Measurements from ENCODE around the gene SIT1.
"Not testable (repeated sequence)": the region's sequence is repeated elsewhere in the genome, so short reads cannot be mapped to it uniquely, and the experiment has no call there.

The SIT1 gene

DNA sequence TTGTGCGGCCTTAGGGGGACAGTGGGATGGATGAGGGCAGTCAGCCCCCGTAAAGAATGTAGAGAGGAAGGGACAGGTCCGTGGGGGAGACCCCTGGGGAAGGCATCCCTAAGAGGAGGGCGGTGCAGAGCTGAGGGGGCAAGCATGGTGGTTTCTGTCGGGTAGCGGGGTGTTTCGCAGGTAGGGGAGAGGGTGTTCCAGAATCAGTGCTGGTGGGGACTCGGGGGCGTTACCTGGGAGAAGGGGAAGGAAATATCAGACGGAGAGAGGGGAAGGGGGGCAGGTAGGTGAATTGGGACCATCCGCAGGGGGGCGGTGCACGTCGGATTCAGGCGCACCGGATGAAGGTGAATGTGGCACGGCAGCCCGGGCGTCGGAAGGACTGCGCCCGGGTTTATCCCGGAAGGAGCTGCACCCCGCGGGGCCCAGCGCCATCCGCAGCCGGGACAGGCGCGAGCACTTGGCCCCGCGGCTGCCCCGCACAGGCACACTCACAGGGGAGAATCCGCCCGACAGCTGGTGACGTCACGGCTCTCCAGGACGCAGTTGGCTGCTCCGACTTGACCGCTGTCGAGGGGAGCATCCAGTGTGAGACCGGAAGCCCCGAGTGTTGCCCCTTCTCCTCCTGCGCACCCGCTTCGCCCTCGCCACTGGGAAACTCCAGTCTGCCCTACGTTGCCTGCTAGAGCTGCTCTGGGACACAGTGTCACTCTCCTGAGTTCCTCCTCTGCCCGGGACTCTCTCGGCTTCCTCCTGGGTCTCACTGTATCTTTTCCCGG lies 33.9 kb downstream of the SIT1 start:
- WGBS, 2 donors (ENCODE audit: extremely low coverage in 2 of 2, insufficient read length in 2 of 2, insufficient replicate concordance in 1 of 2): no CpG with 5 or more reads among the region's 51 CpGs
- Histone ChIP-seq H2BK12ac (ENCODE audit: low read length) (no peak overlapping the region), H3K27me3 (ENCODE audit: control insufficient read depth in 3 of 3, insufficient read depth in 3 of 3, low read depth in 1 of 3, low read length in 3 of 3) (peaks cover 7 to 78% (median 34%) of the 10 kb centered on the region in 3 experiments), H3K4me3 (ENCODE audit: low read length in 2 of 2) (peak overlapping the region; percentile 8 to 72), H3K14ac (ENCODE audit: low read length) (no peak overlapping the region), H3K4me1 (ENCODE audit: control insufficient read depth in 2 of 2, insufficient read depth in 1 of 2, low read depth in 1 of 2, low read length in 2 of 2) (peaks cover 0 to 15% of the 10 kb centered on the region in 2 donors), H3K27ac (replicated peaks; ENCODE audit: low read length) (no peak overlapping the region), H2BK5ac (ENCODE audit: low read length) (no peak overlapping the region), H2BK120ac (ENCODE audit: low read depth, low read length) (no peak overlapping the region), H3K4ac (ENCODE audit: low read length) (no peak overlapping the region), H3K9ac (ENCODE audit: low read depth, low read length, poor library complexity) (peak overlapping the region; percentile 76), H3K9me3 (replicated peaks in 1 of 2; ENCODE audit: control insufficient read depth in 2 of 2, insufficient read depth in 1 of 2, low read depth in 1 of 2, low read length in 2 of 2) (peaks cover 0 to 7% of the 10 kb centered on the region in 2 donors), H3K18ac (ENCODE audit: low read length) (peak overlapping the region; percentile 78), H2AFZ (ENCODE audit: low read length) (peak overlapping the region; percentile 71), H2AK5ac (ENCODE audit: low read depth, low read length) (peak overlapping the region; percentile 77), H4K8ac (ENCODE audit: low read depth, low read length) (peak overlapping the region; percentile 19), H2BK15ac (ENCODE audit: low read length) (no peak overlapping the region), H3K79me1 (ENCODE audit: low read depth, low read length) (no peaks in the 10 kb centered on the region), H3K36me3 (replicated peaks in 1 of 2; ENCODE audit: control insufficient read depth in 2 of 2, insufficient read depth in 2 of 2, low read length in 2 of 2) (no peaks in the 10 kb centered on the region), H3K4me2 (ENCODE audit: insufficient read depth, low read length, poor library complexity, severe bottlenecking) (peak overlapping the region; percentile 47), H3K23ac (ENCODE audit: low read depth, low read length, poor library complexity) (peak overlapping the region; percentile 58), H4K91ac (ENCODE audit: low read depth, low read length, poor library complexity) (no peak overlapping the region)
- no peak for DNase-seq (ENCODE audit: low spot score)

DNA sequence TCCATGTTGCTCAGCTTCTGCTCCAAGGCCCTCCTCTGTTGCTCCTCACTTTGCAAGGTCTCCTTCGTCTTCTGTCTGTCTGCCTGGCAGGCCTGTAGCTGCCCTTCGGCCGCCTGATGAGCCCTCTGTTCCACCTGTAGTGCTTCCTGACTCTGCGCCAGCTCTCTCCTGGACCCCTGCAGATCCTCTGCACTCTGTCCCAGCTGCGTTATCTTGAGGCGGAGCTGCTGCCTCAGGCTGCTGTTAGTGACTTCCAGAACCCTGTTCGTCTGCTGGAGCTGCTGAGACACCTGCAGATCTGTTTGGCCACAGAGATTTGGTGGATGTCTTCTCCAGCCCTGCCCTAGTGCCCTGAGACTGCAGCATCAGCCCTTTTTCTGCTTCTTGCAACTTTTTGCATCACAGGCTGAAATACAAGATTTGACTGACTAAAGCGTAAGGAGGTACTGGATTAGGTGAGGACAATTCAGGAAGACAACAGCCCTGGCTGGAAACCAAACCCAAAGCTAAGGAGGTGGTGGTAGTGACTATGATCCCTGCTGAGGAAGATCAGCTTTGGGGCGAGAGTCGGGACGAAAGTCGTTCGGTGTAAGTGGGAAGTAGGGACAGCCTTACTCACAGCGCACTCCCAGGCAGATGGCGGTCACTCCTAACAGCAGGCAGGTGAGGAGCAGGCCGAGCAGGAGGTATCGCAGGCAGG lies 34.6 kb downstream of the SIT1 start:
- Histone ChIP-seq H2BK120ac (ENCODE audit: low read depth, low read length) (no peak overlapping the region), H4K91ac (ENCODE audit: low read depth, low read length, poor library complexity) (no peak overlapping the region), H4K8ac (ENCODE audit: low read depth, low read length) (no peak overlapping the region), H3K9me3 (replicated peaks in 1 of 2; ENCODE audit: control insufficient read depth in 2 of 2, insufficient read depth in 1 of 2, low read depth in 1 of 2, low read length in 2 of 2) (peaks cover 0 to 7% of the 10 kb centered on the region in 2 donors), H2BK5ac (ENCODE audit: low read length) (no peak overlapping the region), H3K36me3 (replicated peaks in 1 of 2; ENCODE audit: control insufficient read depth in 2 of 2, insufficient read depth in 2 of 2, low read length in 2 of 2) (no peaks in the 10 kb centered on the region), H3K4ac (ENCODE audit: low read length) (no peak overlapping the region), H2BK12ac (ENCODE audit: low read length) (no peak overlapping the region), H3K14ac (ENCODE audit: low read length) (no peak overlapping the region), H3K18ac (ENCODE audit: low read length) (peak overlapping the region; percentile 78), H2AFZ (ENCODE audit: low read length) (peak overlapping the region; percentile 71), H3K27me3 (ENCODE audit: control insufficient read depth in 3 of 3, insufficient read depth in 3 of 3, low read depth in 1 of 3, low read length in 3 of 3) (peaks cover 7 to 71% (median 34%) of the 10 kb centered on the region in 3 experiments), H2AK5ac (ENCODE audit: low read depth, low read length) (no peak overlapping the region), H3K23ac (ENCODE audit: low read depth, low read length, poor library complexity) (peak overlapping the region; percentile 58), H3K27ac (replicated peaks; ENCODE audit: low read length) (no peak overlapping the region), H3K9ac (ENCODE audit: low read depth, low read length, poor library complexity) (no peak overlapping the region), H3K4me3 (ENCODE audit: low read length in 2 of 2) (no peak overlapping the region), H3K4me1 (ENCODE audit: control insufficient read depth in 2 of 2, insufficient read depth in 1 of 2, low read depth in 1 of 2, low read length in 2 of 2) (peaks cover 0 to 15% of the 10 kb centered on the region in 2 donors), H2BK15ac (ENCODE audit: low read length) (no peak overlapping the region), H3K4me2 (ENCODE audit: insufficient read depth, low read length, poor library complexity, severe bottlenecking) (peak overlapping the region; percentile 47), H3K79me1 (ENCODE audit: low read depth, low read length) (no peaks in the 10 kb centered on the region)
- DNase-seq (ENCODE audit: low spot score): no peak
- no CpG with 5 or more reads among the region's 17 CpGs for WGBS, 2 donors (ENCODE audit: extremely low coverage in 2 of 2, insufficient read length in 2 of 2, insufficient replicate concordance in 1 of 2)

DNA sequence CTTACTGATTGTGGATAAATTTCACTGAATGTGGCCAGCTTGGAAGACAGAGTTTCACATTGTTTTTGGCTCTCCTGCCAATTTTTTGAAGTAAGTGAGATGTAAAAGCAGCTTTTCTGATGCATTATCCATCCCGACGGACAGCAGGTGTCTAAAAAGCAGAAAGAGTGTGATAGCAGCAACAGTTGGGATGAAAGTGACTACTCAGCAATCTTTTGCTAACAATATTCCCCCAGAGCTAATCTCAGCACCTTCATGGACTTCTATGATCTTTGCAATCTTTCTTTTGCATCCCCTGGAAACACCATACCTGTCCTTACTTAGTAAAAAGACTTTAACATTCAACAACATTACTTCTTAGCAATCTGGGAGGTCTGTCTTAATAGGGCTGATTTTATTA lies 37.9 kb downstream of the SIT1 start:
- H3K18ac ChIP-seq (ENCODE audit: low read length): no peak overlapping the region
- peaks cover 0 to 7% of the 10 kb centered on the region in 2 donors for H3K4me1 ChIP-seq (ENCODE audit: control insufficient read depth in 2 of 2, insufficient read depth in 1 of 2, low read depth in 1 of 2, low read length in 2 of 2)
- no peak overlapping the region for H3K9ac ChIP-seq (ENCODE audit: low read depth, low read length, poor library complexity)
- peaks cover 0 to 3% of the 10 kb centered on the region in 2 donors for H3K9me3 ChIP-seq (replicated peaks in 1 of 2; ENCODE audit: control insufficient read depth in 2 of 2, insufficient read depth in 1 of 2, low read depth in 1 of 2, low read length in 2 of 2)
- no CpG with 5 or more reads among the region's 2 CpGs for WGBS, 2 donors (ENCODE audit: extremely low coverage in 2 of 2, insufficient read length in 2 of 2, insufficient replicate concordance in 1 of 2)
- no peak overlapping the region for H3K4me3 ChIP-seq (ENCODE audit: low read length in 2 of 2)
- H2BK15ac ChIP-seq (ENCODE audit: low read length): no peak overlapping the region
- no peak overlapping the region for H3K23ac ChIP-seq (ENCODE audit: low read depth, low read length, poor library complexity)
- H4K91ac ChIP-seq (ENCODE audit: low read depth, low read length, poor library complexity): no peak overlapping the region
- no peak overlapping the region for H2BK120ac ChIP-seq (ENCODE audit: low read depth, low read length)
- H3K36me3 ChIP-seq (replicated peaks in 1 of 2; ENCODE audit: control insufficient read depth in 2 of 2, insufficient read depth in 2 of 2, low read length in 2 of 2): peaks cover 22 to 28% of the 10 kb centered on the region in 2 donors
- no peak overlapping the region for H2BK5ac ChIP-seq (ENCODE audit: low read length)
- H3K4me2 ChIP-seq (ENCODE audit: insufficient read depth, low read length, poor library complexity, severe bottlenecking): no peak overlapping the region
- H4K8ac ChIP-seq (ENCODE audit: low read depth, low read length): no peak overlapping the region
- H2AK5ac ChIP-seq (ENCODE audit: low read depth, low read length): no peak overlapping the region
- H3K4ac ChIP-seq (ENCODE audit: low read length): no peak overlapping the region
- H2AFZ ChIP-seq (ENCODE audit: low read length): no peak overlapping the region
- no peak overlapping the region for H3K14ac ChIP-seq (ENCODE audit: low read length)
- H3K79me1 ChIP-seq (ENCODE audit: low read depth, low read length): no peaks in the 10 kb centered on the region
- no peak for DNase-seq (ENCODE audit: low spot score)
- H3K27me3 ChIP-seq (ENCODE audit: control insufficient read depth in 3 of 3, insufficient read depth in 3 of 3, low read depth in 1 of 3, low read length in 3 of 3): peaks cover 7 to 46% (median 30%) of the 10 kb centered on the region in 3 experiments
- no peak overlapping the region for H3K27ac ChIP-seq (replicated peaks; ENCODE audit: low read length)
- no peak overlapping the region for H2BK12ac ChIP-seq (ENCODE audit: low read length)

DNA sequence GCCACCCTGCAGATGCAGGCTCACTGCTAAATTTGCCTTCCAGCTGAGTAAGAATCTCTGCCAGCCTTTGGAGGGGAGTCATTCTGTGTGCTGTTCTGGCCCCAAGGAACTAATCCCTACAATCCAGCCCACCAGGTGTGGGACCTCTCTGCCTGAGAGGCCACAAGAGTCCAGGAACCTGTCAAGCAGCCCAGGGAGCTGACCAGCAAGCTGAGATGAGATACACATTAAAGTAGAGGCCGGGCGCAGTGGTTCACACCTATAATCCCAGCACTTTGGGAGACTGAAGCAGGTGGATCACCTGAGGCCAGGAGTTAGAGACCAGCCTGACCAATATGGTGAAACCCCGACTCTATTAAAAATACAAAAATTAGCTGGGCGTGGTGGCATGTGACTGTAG lies 38.7 kb downstream of the SIT1 start:
- not testable (repeated sequence) for H2AK5ac ChIP-seq (ENCODE audit: low read depth, low read length)

More for the DNA sequence above, 38.7 kb downstream of the SIT1 start:
- not testable (repeated sequence) for H3K4me3 ChIP-seq (ENCODE audit: low read length in 2 of 2); H3K9me3 ChIP-seq (replicated peaks in 1 of 2; ENCODE audit: control insufficient read depth in 2 of 2, insufficient read depth in 1 of 2, low read depth in 1 of 2, low read length in 2 of 2); H4K91ac ChIP-seq (ENCODE audit: low read depth, low read length, poor library complexity); H2BK120ac ChIP-seq (ENCODE audit: low read depth, low read length); H3K27ac ChIP-seq (replicated peaks; ENCODE audit: low read length); H3K9ac ChIP-seq (ENCODE audit: low read depth, low read length, poor library complexity); H2AFZ ChIP-seq (ENCODE audit: low read length); H3K4me1 ChIP-seq (ENCODE audit: control insufficient read depth in 2 of 2, insufficient read depth in 1 of 2, low read depth in 1 of 2, low read length in 2 of 2); H3K14ac ChIP-seq (ENCODE audit: low read length); H3K4me2 ChIP-seq (ENCODE audit: insufficient read depth, low read length, poor library complexity, severe bottlenecking); H2BK12ac ChIP-seq (ENCODE audit: low read length); H2BK5ac ChIP-seq (ENCODE audit: low read length); DNase-seq (ENCODE audit: low spot score); H3K23ac ChIP-seq (ENCODE audit: low read depth, low read length, poor library complexity); H3K18ac ChIP-seq (ENCODE audit: low read length); H3K79me1 ChIP-seq (ENCODE audit: low read depth, low read length); H2BK15ac ChIP-seq (ENCODE audit: low read length); H4K8ac ChIP-seq (ENCODE audit: low read depth, low read length); H3K4ac ChIP-seq (ENCODE audit: low read length)
- WGBS, 2 donors (ENCODE audit: extremely low coverage in 2 of 2, insufficient read length in 2 of 2, insufficient replicate concordance in 1 of 2): no CpG with 5 or more reads among the region's 4 CpGs
- Histone ChIP-seq H3K36me3 (replicated peaks in 1 of 2; ENCODE audit: control insufficient read depth in 2 of 2, insufficient read depth in 2 of 2, low read length in 2 of 2) (peaks cover 24 to 36% of the 10 kb centered on the region in 2 donors), H3K27me3 (ENCODE audit: control insufficient read depth in 3 of 3, insufficient read depth in 3 of 3, low read depth in 1 of 3, low read length in 3 of 3) (peaks cover 5 to 38% (median 23%) of the 10 kb centered on the region in 3 experiments)

All from neuronal stem cell (in vitro differentiated cells).